PC-9 (cell line): ENCODE results near the gene TMEM97.

Source experiments
- EZH2 ChIP-seq: fragments of 200-600 bp; sonication (generic); IDR thresholded peaks from 2 replicates; pipeline ENCODE4 v1.8.0; 2017; ENCODE audit warnings: antibody characterized with exemption, low read depth
- TF ChIP-seq, protein P1 (sequence below): fragments of 200-600 bp; sonication (generic); conservative IDR thresholded peaks from 2 replicates; pipeline ENCODE4 v1.6.1; 2017; ENCODE audit warnings: mixed run types, antibody characterized with exemption, mild to moderate bottlenecking, moderate library complexity

DNA sequence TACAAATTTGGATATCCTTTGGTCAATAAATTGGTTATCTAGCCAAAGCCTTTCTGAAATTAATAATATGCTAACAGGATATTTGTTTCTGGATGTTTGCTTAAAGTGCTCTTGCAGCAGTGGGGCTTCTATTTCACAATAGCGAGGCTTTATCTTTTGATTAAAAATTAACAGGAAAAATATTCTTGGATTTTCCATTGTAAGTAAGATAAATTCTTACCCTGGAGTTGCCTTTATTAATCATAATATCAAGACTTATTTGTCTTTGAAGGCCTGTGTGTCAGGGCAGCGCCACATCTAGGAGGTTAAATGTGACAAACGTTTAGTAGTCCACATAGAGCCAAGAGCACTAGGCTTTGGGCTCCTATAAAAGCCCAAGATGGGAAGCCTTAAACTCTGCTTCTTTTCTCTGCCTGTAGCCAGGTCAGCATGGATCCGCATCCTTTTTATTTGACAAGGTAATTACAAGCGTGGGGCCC, 5.3 kb downstream of the TMEM97 start:
- TF ChIP-seq, protein P1, sequence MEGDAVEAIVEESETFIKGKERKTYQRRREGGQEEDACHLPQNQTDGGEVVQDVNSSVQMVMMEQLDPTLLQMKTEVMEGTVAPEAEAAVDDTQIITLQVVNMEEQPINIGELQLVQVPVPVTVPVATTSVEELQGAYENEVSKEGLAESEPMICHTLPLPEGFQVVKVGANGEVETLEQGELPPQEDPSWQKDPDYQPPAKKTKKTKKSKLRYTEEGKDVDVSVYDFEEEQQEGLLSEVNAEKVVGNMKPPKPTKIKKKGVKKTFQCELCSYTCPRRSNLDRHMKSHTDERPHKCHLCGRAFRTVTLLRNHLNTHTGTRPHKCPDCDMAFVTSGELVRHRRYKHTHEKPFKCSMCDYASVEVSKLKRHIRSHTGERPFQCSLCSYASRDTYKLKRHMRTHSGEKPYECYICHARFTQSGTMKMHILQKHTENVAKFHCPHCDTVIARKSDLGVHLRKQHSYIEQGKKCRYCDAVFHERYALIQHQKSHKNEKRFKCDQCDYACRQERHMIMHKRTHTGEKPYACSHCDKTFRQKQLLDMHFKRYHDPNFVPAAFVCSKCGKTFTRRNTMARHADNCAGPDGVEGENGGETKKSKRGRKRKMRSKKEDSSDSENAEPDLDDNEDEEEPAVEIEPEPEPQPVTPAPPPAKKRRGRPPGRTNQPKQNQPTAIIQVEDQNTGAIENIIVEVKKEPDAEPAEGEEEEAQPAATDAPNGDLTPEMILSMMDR: no peak
- no peak for TF ChIP-seq EZH2
